GM18861 (cell line): ENCODE measurements around the gene KIAA1755.

Source experiments
- ATAC-seq: cut with Tn5 transposase; IDR thresholded peaks from one replicate; pipeline ENCODE4 v1.9.1; 2021; ENCODE audit not compliant: unreplicated experiment

The KIAA1755 gene

DNA sequence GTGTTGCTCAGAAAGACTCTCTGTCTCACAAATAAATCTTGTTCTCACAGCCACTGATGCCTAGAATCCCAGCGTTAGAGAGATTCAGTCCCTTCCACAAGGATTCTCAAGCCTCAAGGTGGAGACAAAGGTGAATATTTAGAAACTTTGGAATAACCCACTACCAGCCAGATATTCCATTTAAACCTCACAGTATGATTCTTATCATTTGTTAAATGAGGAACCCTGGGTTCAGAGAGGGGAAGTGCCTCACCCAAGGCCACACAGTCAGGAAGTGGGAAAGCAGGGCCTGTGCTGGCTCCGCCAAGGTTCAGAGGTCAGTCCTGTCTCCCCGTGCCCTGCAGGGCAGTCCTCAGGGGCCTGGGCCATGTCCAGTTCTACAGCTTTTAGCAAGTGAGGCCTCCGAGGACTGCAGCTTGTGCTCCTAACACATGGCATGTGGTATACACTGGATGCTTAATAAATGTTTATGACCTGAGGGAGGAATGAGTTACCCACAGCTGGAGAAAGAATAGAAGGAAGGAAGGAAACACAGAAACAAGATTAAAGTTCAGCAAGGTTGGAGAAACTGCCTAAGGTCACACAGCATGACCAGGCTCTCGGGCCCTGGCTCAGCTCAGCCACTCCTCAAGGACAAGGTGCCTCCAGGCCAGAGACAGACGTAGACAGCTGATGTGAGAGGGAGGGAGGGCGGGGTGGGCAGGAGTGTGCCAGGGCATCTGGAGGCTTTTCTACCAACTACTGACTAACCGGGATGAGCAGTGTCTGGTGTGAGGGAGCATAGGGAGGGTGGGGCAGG lies 91.5 kb downstream of the KIAA1755 start:
- no peak for ATAC-seq

DNA sequence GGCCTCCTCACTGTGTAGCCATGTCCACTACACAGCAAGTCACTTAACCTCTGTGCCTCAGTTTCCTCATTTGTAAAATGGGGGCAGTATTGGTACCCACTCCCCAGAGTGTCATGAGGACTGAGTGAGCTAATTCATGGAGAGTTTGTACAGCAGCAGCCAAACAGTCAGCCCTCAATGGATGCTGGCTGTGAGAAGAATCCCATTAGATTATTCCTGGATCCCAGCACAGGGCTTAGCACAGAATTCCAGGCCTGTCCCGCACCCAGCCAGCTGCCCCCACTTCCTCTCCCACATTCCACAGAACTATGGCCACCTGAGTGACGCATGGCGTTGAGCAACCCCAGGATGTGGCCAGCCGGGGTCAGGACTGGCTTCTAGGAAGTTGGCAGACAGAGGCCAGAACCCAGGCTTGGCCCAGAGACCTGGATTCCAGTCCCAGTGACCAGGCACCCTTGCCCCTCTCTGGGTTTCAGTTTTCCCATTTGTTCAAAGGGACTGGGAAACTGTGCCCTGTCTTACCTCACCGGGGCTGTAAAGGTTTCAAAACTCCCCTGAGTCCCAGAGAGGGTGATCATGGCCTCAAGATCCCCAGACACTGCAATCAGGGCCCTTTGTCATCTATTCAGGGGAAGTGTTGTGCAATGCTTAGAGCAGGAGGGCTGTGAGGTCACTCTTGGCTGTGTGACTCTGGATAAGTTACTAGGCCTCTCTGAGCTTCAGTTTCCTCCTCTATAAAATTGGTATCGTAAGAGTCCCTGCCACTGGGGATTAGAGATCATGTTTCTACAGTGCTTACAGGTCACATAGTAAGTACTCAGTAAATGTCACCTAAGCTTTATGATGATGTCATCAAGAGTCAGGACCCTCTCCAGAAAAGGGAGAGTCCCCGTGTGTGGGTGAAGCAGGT lies 92.4 kb downstream of the KIAA1755 start:
- no peak for ATAC-seq

DNA sequence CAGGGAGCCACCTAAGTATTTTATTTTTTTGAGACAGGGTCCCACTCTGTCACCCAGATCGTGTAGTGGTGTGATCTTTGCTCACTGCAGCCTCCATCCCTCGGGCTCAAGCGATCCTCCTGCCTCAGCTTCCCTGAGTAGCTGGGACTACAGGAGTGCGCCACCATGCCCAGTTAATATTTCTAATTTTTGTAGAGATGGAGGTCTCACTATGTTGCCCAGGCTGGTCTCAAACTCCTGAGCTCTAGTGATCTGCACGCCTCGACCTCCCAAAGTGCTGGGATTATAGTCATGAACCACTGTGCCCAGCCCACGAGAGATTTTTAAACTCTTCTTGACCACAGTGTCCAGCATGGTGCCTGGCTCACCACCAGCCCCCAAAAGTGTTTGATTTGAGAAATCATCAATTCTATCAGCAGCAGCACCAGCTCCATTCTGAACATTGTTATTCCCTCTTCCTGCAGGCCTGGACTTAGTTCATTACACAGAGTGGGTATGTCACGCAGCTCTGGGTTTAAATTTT lies 93.1 kb downstream of the KIAA1755 start:
- ATAC-seq, result no peak

DNA sequence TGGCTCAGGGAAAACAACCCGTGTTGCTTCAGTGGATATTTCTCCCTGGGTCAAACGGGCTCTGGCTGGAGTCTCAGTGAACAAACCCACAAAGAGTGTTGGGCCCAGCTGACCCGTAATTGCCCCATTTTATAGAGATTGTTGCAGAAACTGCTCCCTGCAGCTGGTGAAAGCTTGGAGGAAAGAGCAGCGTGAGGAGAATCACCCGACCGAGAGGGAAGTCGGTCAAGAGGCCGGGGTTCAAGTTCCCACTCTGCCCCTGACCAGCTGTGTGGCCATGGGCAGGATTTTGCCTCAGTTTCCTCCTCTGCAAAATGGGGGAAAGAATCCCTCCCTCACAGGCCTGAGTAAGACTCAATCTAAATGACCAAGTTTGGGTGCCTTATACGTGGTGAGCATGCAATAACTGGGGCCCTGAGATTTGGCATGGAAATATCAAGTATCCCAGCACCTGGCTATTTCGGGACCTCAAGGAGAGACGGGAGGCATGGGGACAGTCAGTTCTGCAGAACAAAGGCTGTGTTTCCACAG lies 93.8 kb downstream of the KIAA1755 start:
- no peak for ATAC-seq

DNA sequence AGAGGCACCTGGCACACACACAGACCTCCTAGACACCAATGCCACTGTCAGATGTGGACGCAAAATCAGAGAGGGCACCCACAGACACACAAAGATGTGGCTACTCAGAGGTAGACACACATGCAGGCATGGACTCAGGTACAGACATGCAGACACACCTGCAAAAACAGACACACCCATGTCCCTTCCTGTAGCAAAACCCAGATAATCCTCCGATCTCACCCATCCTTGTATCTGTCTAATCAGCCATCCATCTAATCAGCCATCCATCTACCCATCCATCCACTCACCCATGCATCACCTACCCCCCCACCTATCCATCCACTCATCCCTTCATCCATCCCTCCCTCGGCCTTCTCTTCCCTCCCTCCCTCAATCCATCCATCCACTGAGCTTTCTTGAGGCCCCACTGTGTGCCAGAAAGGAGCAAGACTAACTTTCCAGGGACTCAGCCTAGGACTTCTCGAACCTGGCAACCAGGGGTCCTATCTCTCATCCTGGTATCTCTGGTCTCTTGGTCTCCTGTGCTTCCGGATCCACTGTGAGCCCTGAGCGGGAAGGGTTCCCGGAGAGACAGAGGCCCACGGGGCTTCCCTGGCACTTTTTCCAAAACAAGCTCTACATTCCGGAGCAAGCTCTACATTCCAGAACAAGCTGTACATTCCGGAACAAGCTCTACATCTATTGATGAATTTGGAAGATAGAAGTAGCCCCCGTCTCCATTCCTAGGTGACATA lies 94.4 kb downstream of the KIAA1755 start:
- ATAC-seq, result no peak

DNA sequence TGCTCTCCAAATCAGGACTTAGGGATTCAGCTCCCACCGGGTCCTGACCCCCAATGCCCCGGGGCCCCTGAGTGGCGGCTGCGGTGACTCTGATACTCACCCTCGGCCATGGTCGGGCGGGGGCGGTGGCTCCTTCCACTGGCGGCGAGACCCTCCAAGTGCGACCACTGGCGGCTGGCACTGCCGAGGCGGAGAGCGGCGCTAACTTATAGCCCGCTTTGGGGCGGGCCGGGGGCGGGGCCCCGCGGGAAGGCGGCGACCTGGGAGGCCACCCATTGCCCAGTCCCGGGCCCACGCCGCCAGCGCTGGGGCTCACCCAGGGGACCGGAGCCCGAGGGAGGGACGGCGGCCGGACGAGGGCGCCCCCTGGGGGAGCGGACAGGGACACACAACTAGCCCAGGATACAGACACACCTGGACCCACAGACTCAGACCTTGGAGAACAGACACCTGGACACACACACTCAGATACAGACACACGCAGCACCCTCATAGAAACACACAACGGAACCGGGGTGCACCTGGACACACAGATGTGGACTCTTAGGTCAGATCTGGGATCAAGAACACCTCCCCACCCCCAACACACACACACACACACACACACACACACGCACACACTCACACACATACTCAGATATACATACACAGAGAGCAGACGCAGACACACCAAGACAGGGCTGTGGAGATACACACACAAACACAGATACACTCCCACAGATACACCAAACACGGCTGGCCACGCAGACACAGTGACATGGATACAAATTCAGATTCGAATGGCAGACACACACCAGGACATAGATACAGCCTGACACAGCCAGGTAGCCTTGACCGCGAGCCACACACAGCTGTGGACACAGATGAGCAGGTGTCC lies 95.2 kb downstream of the KIAA1755 start, which contains the start of gene TGM2:
Gene TGM2, minus strand, starts transcription at position 182 of the 877 bp plus-strand sequence. Its CDS starts 72 bp downstream, at position 110.
- ATAC-seq, result peak; percentile 84

DNA sequence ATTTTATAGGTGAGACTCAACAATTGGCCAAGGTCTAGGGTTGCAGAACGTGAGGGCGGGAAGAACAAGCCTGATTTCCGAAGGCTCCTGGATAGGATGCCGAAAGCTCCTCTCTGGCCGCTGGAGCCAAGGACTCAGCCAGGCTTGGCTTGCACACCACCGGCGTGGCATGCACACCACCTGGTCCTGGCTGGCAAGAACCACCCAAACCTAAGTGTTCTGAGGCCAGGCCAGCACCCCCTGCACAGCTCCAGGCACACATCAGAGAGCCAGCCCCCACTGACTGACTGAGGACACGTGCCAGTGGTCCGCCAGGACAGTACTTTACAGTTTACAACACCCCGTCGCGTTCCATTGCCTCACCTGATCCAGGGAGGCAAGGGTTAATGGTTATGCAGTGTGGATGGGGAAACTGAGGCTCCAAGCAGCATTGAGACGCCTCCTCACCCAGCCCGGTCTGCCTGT lies 95.9 kb downstream of the KIAA1755 start:
- no peak for ATAC-seq

DNA sequence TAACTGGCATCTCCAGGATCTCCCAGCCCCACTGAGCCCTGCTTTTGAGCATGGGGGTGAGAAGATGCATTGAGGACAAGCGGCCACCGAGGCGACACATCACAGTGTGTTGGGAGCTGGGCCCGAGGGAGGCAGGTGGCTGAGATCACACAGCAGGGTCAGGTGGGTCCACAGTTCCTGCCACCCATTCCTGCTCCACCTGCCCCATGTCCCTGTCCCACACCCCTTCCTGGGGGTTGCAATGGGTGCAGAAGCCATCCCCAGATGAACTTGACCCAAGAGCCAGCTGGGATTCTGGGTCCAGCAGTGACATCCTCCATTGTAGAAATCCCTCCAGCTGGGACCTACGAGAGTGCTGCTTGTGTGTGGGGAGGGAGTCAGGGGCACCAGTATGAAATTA lies 96.5 kb downstream of the KIAA1755 start:
- ATAC-seq, result no peak

DNA sequence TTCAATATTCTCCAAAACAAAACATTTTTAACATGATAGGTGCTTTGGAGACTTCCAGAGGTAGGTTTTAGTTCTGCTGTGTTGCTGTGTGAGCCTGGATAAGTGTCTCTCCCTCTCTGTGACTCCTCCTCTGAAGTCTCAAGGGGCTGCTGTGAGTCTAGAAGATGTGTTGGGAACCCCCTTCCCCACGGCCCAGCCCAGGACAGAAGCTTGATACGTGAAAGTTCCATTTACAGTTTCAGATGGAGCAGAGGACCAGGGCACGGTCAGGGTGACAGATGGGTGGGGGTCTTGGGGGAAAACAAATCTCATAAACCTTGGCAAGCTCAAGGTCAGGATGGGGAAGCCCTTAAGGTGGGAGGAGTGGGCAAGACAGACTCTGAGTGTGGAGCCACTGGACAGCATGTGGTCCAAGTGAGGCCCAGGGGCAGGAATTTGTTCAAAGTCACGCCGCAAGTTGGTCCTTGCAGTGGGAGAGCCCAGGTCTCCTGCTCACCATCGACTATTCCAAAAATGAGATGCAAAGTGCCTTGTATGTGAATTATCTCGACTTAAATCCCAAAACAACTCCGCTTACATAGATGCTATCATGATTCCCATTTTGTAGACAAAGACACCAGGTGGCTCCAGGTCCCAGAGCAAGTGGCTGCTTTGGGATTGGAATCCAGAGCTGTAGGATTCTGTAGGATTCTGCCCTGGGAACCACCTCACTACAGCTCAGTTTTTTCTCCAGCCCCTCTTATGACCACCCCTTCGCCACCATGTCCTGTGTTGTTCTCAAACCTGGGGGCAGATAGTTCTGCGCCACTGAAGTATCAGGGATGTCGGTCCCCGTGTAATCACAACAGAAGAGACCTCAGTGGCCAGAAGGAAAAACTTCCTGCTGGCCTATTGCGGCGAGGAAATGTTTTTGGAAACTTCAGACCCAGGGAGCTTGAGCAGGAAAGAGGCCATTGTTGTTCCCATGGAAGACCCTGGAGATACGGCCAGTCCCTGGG lies 97.4 kb downstream of the KIAA1755 start:
- no peak for ATAC-seq

DNA sequence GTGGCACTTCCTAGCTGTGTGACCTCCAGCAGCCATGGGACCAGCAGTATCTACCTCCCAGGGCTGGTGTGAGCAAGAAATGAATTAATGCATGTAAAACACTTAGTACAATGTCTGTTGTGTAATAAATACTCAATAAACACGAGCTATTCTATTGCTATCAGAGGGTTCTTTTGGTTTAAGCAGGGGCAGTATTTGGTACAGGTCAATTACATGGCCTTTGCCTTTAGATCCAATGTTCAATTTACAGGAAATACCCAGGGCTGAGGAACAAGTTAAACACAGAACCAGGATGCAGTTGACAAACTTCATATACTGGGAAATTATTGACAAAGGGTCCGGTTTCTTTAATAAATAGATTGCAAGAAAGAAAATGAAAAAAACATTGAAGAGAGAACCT lies 98.4 kb downstream of the KIAA1755 start:
- no peak for ATAC-seq

DNA sequence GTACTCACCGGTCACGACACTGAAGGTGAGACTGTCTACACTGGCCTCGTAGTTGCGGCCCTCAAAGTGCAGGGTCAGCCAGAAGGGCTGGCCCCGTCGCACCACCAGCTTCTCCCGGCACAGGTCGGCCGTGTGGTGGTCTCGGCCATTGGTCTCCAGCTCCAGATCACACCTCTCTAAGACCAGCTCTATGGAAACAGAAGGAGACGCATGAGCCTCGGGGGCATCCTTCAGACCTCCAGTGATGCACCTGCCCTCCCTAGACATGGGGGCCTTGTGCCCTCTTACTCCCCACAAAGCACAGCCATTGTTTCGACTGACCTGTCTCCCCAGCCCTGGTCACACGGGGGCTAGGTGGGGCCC lies 99.1 kb downstream of the KIAA1755 start:
- no peak for ATAC-seq
